IPS-18a (cell line): Measurements from ENCODE around the gene CA10.
A peak's percentile ranks its signal among the peaks of the same experiment; 100 is the strongest.

Experiments
- H3K27ac ChIP-seq: one replicate; pipeline ENCODE4 v1.5.1; 2013; ENCODE audit warnings: low read length
- H3K27me3 ChIP-seq: one replicate; pipeline ENCODE4 v1.6.1; 2013; ENCODE audit warnings: mild to moderate bottlenecking, low read length; ENCODE audit not compliant: control insufficient read depth, insufficient read depth
- H3K36me3 ChIP-seq: one replicate; pipeline ENCODE4 v1.6.1; 2013; ENCODE audit warnings: low read depth, low read length; ENCODE audit not compliant: control insufficient read depth
- H3K4me1 ChIP-seq: one replicate; pipeline ENCODE4 v1.6.1; 2013; ENCODE audit warnings: low read depth, low read length; ENCODE audit not compliant: control insufficient read depth
- H3K4me3 ChIP-seq: one replicate; pipeline ENCODE4 v1.5.1; 2013; ENCODE audit warnings: low read length
- H3K9ac ChIP-seq: one replicate; pipeline ENCODE4 v1.6.1; 2013; ENCODE audit warnings: mild to moderate bottlenecking, low read length, moderate library complexity
- H3K9me3 ChIP-seq: one replicate; pipeline ENCODE4 v1.6.1; 2013; ENCODE audit warnings: low read depth, low read length; ENCODE audit not compliant: control insufficient read depth

The CA10 gene

GRCh38 chr17:51613255-51613654, 545.3 kb downstream of the CA10 start:
- Histone ChIP-seq H3K9ac (no peak overlapping the region), H3K36me3 (no peaks in the 10 kb centered on the region), H3K27ac (no peak overlapping the region), H3K4me1 (no peaks in the 10 kb centered on the region), H3K9me3 (no peaks in the 10 kb centered on the region), H3K4me3 (no peak overlapping the region), H3K27me3 (no peaks in the 10 kb centered on the region)

- Histone ChIP-seq H3K9ac (no peak overlapping the region), H3K27ac (no peak overlapping the region), H3K4me1 (no peaks in the 10 kb centered on the region), H3K27me3 (no peaks in the 10 kb centered on the region), H3K9me3 (no peaks in the 10 kb centered on the region), H3K36me3 (no peaks in the 10 kb centered on the region), H3K4me3 (no peak overlapping the region)
Measured at GRCh38 chr17:51612692-51613091, 545.8 kb downstream of the CA10 start.

- Histone ChIP-seq H3K9ac (no peak overlapping the region), H3K9me3 (no peaks in the 10 kb centered on the region), H3K27ac (no peak overlapping the region), H3K27me3 (no peaks in the 10 kb centered on the region), H3K36me3 (no peaks in the 10 kb centered on the region), H3K4me1 (no peaks in the 10 kb centered on the region), H3K4me3 (no peak overlapping the region)
Measured at GRCh38 chr17:51611585-51611984, 546.9 kb downstream of the CA10 start.

- Histone ChIP-seq H3K9me3 (no peaks in the 10 kb centered on the region), H3K4me3 (no peak overlapping the region), H3K4me1 (no peaks in the 10 kb centered on the region), H3K27me3 (no peaks in the 10 kb centered on the region), H3K9ac (no peak overlapping the region), H3K36me3 (no peaks in the 10 kb centered on the region), H3K27ac (no peak overlapping the region)
Measured at GRCh38 chr17:51610834-51611233, 547.7 kb downstream of the CA10 start.

- Histone ChIP-seq H3K9me3 (no peaks in the 10 kb centered on the region), H3K4me1 (no peaks in the 10 kb centered on the region), H3K36me3 (no peaks in the 10 kb centered on the region)
Measured at GRCh38 chr17:51610155-51610554, 548.4 kb downstream of the CA10 start.

GRCh38 chr17:51608251-51608933, 550.1 kb downstream of the CA10 start:
- Histone ChIP-seq H3K36me3 (no peaks in the 10 kb centered on the region), H3K9ac (no peak overlapping the region), H3K4me1 (no peaks in the 10 kb centered on the region), H3K27ac (no peak overlapping the region), H3K27me3 (no peaks in the 10 kb centered on the region), H3K9me3 (no peaks in the 10 kb centered on the region), H3K4me3 (no peak overlapping the region)

More at GRCh38 chr17:51610155-51610554, 548.4 kb downstream of the CA10 start:
- no peak overlapping the region for H3K4me3 ChIP-seq
- H3K27me3 ChIP-seq = no peaks in the 10 kb centered on the region
- no peak overlapping the region for H3K27ac ChIP-seq
- H3K9ac ChIP-seq = no peak overlapping the region

GRCh38 chr17:51607512-51607911, 551.0 kb downstream of the CA10 start:
- H3K9me3 ChIP-seq = no peaks in the 10 kb centered on the region
- no peak overlapping the region for H3K9ac ChIP-seq
- no peak overlapping the region for H3K4me3 ChIP-seq
- H3K4me1 ChIP-seq = no peaks in the 10 kb centered on the region
- H3K36me3 ChIP-seq = no peaks in the 10 kb centered on the region
- no peak overlapping the region for H3K27ac ChIP-seq
- no peaks in the 10 kb centered on the region for H3K27me3 ChIP-seq

GRCh38 chr17:51604299-51605020, 554.1 kb downstream of the CA10 start:
- Histone ChIP-seq H3K27me3 (no peaks in the 10 kb centered on the region), H3K4me3 (no peak overlapping the region), H3K27ac (no peak overlapping the region), H3K4me1 (peaks cover 6% of the 10 kb centered on the region), H3K9ac (no peak overlapping the region), H3K9me3 (no peaks in the 10 kb centered on the region), H3K36me3 (no peaks in the 10 kb centered on the region)

GRCh38 chr17:51601622-51602261, 556.8 kb downstream of the CA10 start:
- Histone ChIP-seq H3K9ac (no peak overlapping the region), H3K27ac (no peak overlapping the region), H3K36me3 (no peaks in the 10 kb centered on the region), H3K27me3 (no peaks in the 10 kb centered on the region), H3K9me3 (no peaks in the 10 kb centered on the region), H3K4me1 (peaks cover 23% of the 10 kb centered on the region), H3K4me3 (no peak overlapping the region)

- H3K4me1 ChIP-seq = peaks cover 23% of the 10 kb centered on the region
- no peaks in the 10 kb centered on the region for H3K9me3 ChIP-seq
- no peak overlapping the region for H3K9ac ChIP-seq
- peak overlapping the region; percentile 35 for H3K4me3 ChIP-seq
- no peaks in the 10 kb centered on the region for H3K36me3 ChIP-seq
- H3K27me3 ChIP-seq = no peaks in the 10 kb centered on the region
- H3K27ac ChIP-seq = no peak overlapping the region
Measured at GRCh38 chr17:51598824-51599223, 559.7 kb downstream of the CA10 start.

GRCh38 chr17:51597345-51597744, 561.2 kb downstream of the CA10 start:
- Histone ChIP-seq H3K4me1 (peaks cover 23% of the 10 kb centered on the region), H3K9me3 (no peaks in the 10 kb centered on the region), H3K27me3 (no peaks in the 10 kb centered on the region), H3K4me3 (no peak overlapping the region), H3K36me3 (no peaks in the 10 kb centered on the region), H3K9ac (no peak overlapping the region), H3K27ac (no peak overlapping the region)
